Body of pancreas (tissue), 4 donors: ENCODE data around the gene MKRN2. TPM values are rescaled to one million over a fixed set of nuclear protein-coding genes. Genes with fewer than 3 reads are reported as not detected.

Experiments
- ATAC-seq: fragments of 150-250 bp; one replicate; pipeline ENCODE4 v1.9.1; 2016
- DNase-seq, 4 donors: peaks; one replicate each; pipeline ENCODE4 v3.0.0-alpha.2; 2019
- H3K27ac ChIP-seq, 4 donors: fragments of 200-600 bp; sonication (generic); 1 replicate in 3 of 4; 2 replicates in 1 of 4; pipeline versions ENCODE4 v1.5.1 to v1.6.1; 2016 to 2019; ENCODE audit warnings: mild to moderate bottlenecking in 1 of 4, mixed read lengths in 1 of 4, moderate library complexity in 1 of 4
- H3K27me3 ChIP-seq, 2 donors: fragments of 200-600 bp; sonication (generic); one replicate each; pipeline ENCODE4 v1.6.0; 2016; ENCODE audit warnings: mild to moderate bottlenecking in 1 of 2
- H3K36me3 ChIP-seq, 2 donors: fragments of 200-600 bp; sonication (generic); replicated peaks in 1 of 2; 2 replicates each; pipeline ENCODE4 v1.5.1; 2016; ENCODE audit warnings: low read depth in 2 of 2; ENCODE audit not compliant: insufficient read depth in 1 of 2
- H3K4me1 ChIP-seq: fragments of 200-600 bp; sonication (generic); one replicate; pipeline ENCODE4 v1.6.0; 2016
- H3K4me3 ChIP-seq, 2 donors: fragments of 200-600 bp; sonication (generic); 1 replicate in 1 of 2; 2 replicates in 1 of 2; pipeline ENCODE4 v1.5.1; 2016 to 2019
- H3K9me3 ChIP-seq, 3 donors: fragments of 200-600 bp; sonication (generic); 1 replicate in 2 of 3; 2 replicates in 1 of 3; pipeline ENCODE4 v1.5.1; 2016
- CTCF ChIP-seq, 7 experiments: fragments of 450-650 bp in 4 of 7; fragments of 200-600 bp in 3 of 7; sonication (generic) in 3 of 7; IDR thresholded peaks; one replicate each; pipeline ENCODE4 v1.5.1; 2016 to 2019; ENCODE audit warnings: antibody characterized with exemption in 7 of 7
- POLR2A ChIP-seq, 3 donors: fragments of 450-650 bp; IDR thresholded peaks; one replicate each; pipeline ENCODE4 v1.6.1; 2016; ENCODE audit warnings: antibody characterized with exemption in 3 of 3, mild to moderate bottlenecking in 2 of 3
- WGBS, 2 donors: methylation state at CpG; one replicate each; pipeline ENCODE4 v1.1.5; 2017; 5-methylcytosine and 5-hydroxymethylcytosine counted together
- intact Hi-C: fragments of 100-400 bp; cut with DNase I; formaldehyde crosslinking; loops from one replicate; pipeline ENCODE4 v1.15.1; 2023
- total RNA-seq, 2 donors: library from RNA; depleted of rRNA; stranded (reverse); fragments of >200 nt; gene quantifications; one replicate each; pipeline ENCODE4 v1.1.0, GENCODE V29; 2016

MKRN2 gene
- total RNA-seq, 2 donors from 2014 or later = 21.8 to 28.3 TPM

- 39 to 44% methylated on average over 4 of the region's 4 CpGs for WGBS, 2 donors
- H3K36me3 ChIP-seq = peaks cover 4 to 19% of the 10 kb centered on the region in 2 donors
These were observed 35.3 kb downstream of the MKRN2 start for GRCh38 chr3:12591997-12592715.

GRCh38 chr3:12593473-12593872 lies 36.6 kb downstream of the MKRN2 start:
- Histone ChIP-seq H3K4me1 (peaks cover 12% of the 10 kb centered on the region), H3K27me3 (no peaks in the 10 kb centered on the region), H3K4me3 (no peak overlapping the region), H3K27ac (no peak overlapping the region), H3K9me3 (no peaks in the 10 kb centered on the region), H3K36me3 (peaks cover 0 to 18% of the 10 kb centered on the region in 2 donors)
- intact Hi-C loops = no loop called here
- TF ChIP-seq POLR2A (IDR thresholded peaks at IDR 0.05) = no peak
- TF ChIP-seq CTCF (IDR thresholded peaks at IDR 0.05) = no peak
- DNase-seq = no peak
- no peak for ATAC-seq
- WGBS, 2 donors = 66 to 71% methylated on average over 3 of the region's 3 CpGs

More at GRCh38 chr3:12591997-12592715, 35.3 kb downstream of the MKRN2 start:
- Histone ChIP-seq H3K27ac (peak overlapping the region in 3 of 4 donors; percentile 1 to 59 (median 55)), H3K9me3 (no peaks in the 10 kb centered on the region), H3K27me3 (no peaks in the 10 kb centered on the region), H3K4me1 (peaks cover 12% of the 10 kb centered on the region), H3K4me3 (no peak overlapping the region)
- ATAC-seq (peak; percentile 54), DNase-seq (peak in 1 of 4 donors; percentile 36)
- intact Hi-C loops = no loop called here
- no peak for TF ChIP-seq CTCF (IDR thresholded peaks at IDR 0.05)
- TF ChIP-seq POLR2A (IDR thresholded peaks at IDR 0.05) = no peak

- ATAC-seq (no peak), DNase-seq (no peak)
- Histone ChIP-seq H3K27ac (peak overlapping the region in 1 of 4 donors; percentile 16), H3K9me3 (no peaks in the 10 kb centered on the region), H3K4me1 (peaks cover 13% of the 10 kb centered on the region), H3K27me3 (no peaks in the 10 kb centered on the region), H3K36me3 (peaks cover 0 to 11% of the 10 kb centered on the region in 2 donors), H3K4me3 (no peak overlapping the region)
- intact Hi-C loops = no loop called here
- TF ChIP-seq POLR2A (IDR thresholded peaks at IDR 0.05) (no peak), CTCF (IDR thresholded peaks at IDR 0.05) (no peak)
These were observed 42.0 kb downstream of the MKRN2 start for GRCh38 chr3:12598890-12599289.

GRCh38 chr3:12601072-12601471 lies 44.2 kb downstream of the MKRN2 start:
- 55 to 59% methylated on average over 1 of the region's 1 CpG for WGBS, 2 donors
- peak in 2 of 7 experiments; percentile 16 to 18 for TF ChIP-seq CTCF (IDR thresholded peaks at IDR 0.05)
- no peak for TF ChIP-seq POLR2A (IDR thresholded peaks at IDR 0.05)
- intact Hi-C loops = no loop called here
- ATAC-seq (no peak), DNase-seq (no peak)
- no peak overlapping the region for H3K4me3 ChIP-seq
- peaks cover 13% of the 10 kb centered on the region for H3K4me1 ChIP-seq
- H3K36me3 ChIP-seq = peaks cover 0 to 11% of the 10 kb centered on the region in 2 donors
- no peaks in the 10 kb centered on the region for H3K27me3 ChIP-seq
- H3K9me3 ChIP-seq = no peaks in the 10 kb centered on the region
- no peak overlapping the region for H3K27ac ChIP-seq

GRCh38 chr3:12603969-12604368 lies 47.1 kb downstream of the MKRN2 start:
- Histone ChIP-seq H3K27me3 (no peaks in the 10 kb centered on the region), H3K36me3 (peaks cover 5 to 21% of the 10 kb centered on the region in 2 donors), H3K4me3 (no peak overlapping the region), H3K9me3 (no peaks in the 10 kb centered on the region), H3K27ac (no peak overlapping the region), H3K4me1 (peaks cover 10% of the 10 kb centered on the region)
- no peak for ATAC-seq
- TF ChIP-seq POLR2A (IDR thresholded peaks at IDR 0.05) (no peak), CTCF (IDR thresholded peaks at IDR 0.05) (no peak)
- DNase-seq = no peak
- intact Hi-C loops = no loop called here
- 83 to 85% methylated on average over 2 of the region's 2 CpGs for WGBS, 2 donors
